ENCODE results near the gene LAMA4. TPM values are rescaled to one million over a fixed set of nuclear protein-coding genes. Genes with fewer than 3 reads are reported as not detected.

Gene LAMA4
- total RNA-seq, 6 donors from 2014 or later: 29.5 to 119 (median 58.9) TPM

DNA sequence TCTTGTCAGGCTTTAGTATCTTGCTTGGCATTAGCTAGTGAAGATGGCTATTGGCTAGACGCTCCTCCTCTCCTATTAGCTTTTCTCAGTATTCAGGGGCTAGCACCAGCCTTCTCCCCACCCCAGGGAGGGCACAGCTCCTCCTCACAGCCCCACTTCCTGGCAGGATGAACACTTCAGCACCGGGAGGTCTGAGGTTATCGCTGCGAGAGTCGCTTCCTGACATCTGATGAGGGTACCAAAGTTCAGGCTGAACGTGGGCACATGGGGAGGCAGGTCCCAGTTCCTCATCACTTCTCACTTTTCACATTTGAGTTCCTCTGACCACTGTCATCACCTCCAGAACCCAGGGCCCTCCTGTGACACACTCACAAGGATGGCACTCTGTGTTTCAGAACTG, 66.6 kb downstream of the LAMA4 start:
- H3K9me3 ChIP-seq: no peaks in the 10 kb centered on the region
- ATAC-seq (ENCODE audit: low FRiP score in 2 of 2) (no peak), DNase-seq (no peak)
- H3K27ac ChIP-seq: peak overlapping the region in 2 of 4 donors; percentile 9 to 49
- H3K4me3 ChIP-seq: no peak overlapping the region
- 31 to 39% methylated on average over 6 of the region's 6 CpGs for WGBS, 2 donors
- H3K4me1 ChIP-seq: peaks cover 0 to 3% (median 0%) of the 10 kb centered on the region in 4 donors
- TF ChIP-seq EP300 (IDR thresholded peaks at IDR 0.05) (no peak), POLR2AphosphoS5 (IDR thresholded peaks at IDR 0.05) (no peak), POLR2A (IDR thresholded peaks at IDR 0.05) (no peak)
- TF ChIP-seq, protein P1, sequence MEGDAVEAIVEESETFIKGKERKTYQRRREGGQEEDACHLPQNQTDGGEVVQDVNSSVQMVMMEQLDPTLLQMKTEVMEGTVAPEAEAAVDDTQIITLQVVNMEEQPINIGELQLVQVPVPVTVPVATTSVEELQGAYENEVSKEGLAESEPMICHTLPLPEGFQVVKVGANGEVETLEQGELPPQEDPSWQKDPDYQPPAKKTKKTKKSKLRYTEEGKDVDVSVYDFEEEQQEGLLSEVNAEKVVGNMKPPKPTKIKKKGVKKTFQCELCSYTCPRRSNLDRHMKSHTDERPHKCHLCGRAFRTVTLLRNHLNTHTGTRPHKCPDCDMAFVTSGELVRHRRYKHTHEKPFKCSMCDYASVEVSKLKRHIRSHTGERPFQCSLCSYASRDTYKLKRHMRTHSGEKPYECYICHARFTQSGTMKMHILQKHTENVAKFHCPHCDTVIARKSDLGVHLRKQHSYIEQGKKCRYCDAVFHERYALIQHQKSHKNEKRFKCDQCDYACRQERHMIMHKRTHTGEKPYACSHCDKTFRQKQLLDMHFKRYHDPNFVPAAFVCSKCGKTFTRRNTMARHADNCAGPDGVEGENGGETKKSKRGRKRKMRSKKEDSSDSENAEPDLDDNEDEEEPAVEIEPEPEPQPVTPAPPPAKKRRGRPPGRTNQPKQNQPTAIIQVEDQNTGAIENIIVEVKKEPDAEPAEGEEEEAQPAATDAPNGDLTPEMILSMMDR (IDR thresholded peaks at IDR 0.05): no peak
- peaks cover 0 to 26% (median 0%) of the 10 kb centered on the region in 4 donors for H3K36me3 ChIP-seq
- no peaks in the 10 kb centered on the region for H3K27me3 ChIP-seq

DNA sequence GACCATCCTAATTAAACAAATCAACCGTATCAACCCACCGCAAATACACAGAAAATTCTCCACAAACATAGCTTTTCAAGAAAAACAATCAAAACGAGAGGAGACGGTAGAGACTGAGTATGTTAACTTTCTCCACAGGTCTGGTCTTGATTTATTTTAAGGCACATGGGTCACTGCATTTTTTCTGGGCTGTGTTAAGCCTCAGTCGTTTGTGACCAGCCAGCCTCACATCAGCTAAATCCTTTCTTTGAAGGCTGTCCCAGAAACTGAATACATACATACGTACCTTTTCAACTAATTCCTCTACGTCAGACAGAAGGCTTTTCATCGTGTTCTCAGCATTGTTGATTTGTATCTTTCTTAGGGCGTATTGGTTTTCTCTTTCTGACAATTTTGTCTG, 69.4 kb downstream of the LAMA4 start:
- H3K36me3 ChIP-seq: peaks cover 0 to 20% (median 0%) of the 10 kb centered on the region in 4 donors
- ATAC-seq (ENCODE audit: low FRiP score in 2 of 2): no peak
- TF ChIP-seq POLR2A (IDR thresholded peaks at IDR 0.05): no peak
- no peak for TF ChIP-seq EP300 (IDR thresholded peaks at IDR 0.05)
- TF ChIP-seq, protein P1 (IDR thresholded peaks at IDR 0.05): no peak
- TF ChIP-seq POLR2AphosphoS5 (IDR thresholded peaks at IDR 0.05): no peak
- H3K27ac ChIP-seq: no peak overlapping the region
- no peaks in the 10 kb centered on the region for H3K9me3 ChIP-seq
- H3K4me1 ChIP-seq: peaks cover 0 to under 1% (median 0%) of the 10 kb centered on the region in 4 donors
- 83 to 85% methylated on average over 9 of the region's 9 CpGs for WGBS, 2 donors
- H3K27me3 ChIP-seq: no peaks in the 10 kb centered on the region
- DNase-seq: no peak
- H3K4me3 ChIP-seq: no peak overlapping the region

DNA sequence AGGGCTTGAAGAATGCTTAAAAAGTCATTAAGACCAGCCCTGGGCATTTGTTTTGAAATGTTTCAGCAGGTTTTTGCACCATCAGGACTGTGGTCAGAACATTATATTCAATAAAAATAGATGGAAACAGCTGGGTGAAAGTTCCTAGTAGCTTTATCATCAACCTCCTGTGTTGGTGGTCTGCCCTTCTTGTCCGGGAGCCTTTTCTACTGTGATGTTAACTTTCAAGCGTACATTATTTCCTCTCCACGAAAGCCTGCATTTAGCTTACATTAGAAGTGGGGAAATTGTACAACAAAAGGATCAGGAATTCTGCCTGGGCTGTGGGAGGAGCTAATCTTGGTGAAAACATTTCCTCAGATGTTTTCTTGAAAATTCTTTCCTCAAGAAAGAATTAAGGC, 71.1 kb downstream of the LAMA4 start:
- ATAC-seq (ENCODE audit: low FRiP score in 2 of 2) (no peak), DNase-seq (no peak)
- Histone ChIP-seq H3K36me3 (peaks cover 0 to 20% (median 0%) of the 10 kb centered on the region in 4 donors), H3K4me3 (no peak overlapping the region), H3K27ac (no peak overlapping the region), H3K27me3 (no peaks in the 10 kb centered on the region), H3K9me3 (no peaks in the 10 kb centered on the region), H3K4me1 (no peaks in the 10 kb centered on the region)
- TF ChIP-seq POLR2AphosphoS5 (IDR thresholded peaks at IDR 0.05) (no peak), EP300 (IDR thresholded peaks at IDR 0.05) (no peak), POLR2A (IDR thresholded peaks at IDR 0.05) (no peak)
- TF ChIP-seq, protein P1 (IDR thresholded peaks at IDR 0.05): no peak
- WGBS, 2 donors: 39 to 56% methylated on average over 3 of the region's 3 CpGs

DNA sequence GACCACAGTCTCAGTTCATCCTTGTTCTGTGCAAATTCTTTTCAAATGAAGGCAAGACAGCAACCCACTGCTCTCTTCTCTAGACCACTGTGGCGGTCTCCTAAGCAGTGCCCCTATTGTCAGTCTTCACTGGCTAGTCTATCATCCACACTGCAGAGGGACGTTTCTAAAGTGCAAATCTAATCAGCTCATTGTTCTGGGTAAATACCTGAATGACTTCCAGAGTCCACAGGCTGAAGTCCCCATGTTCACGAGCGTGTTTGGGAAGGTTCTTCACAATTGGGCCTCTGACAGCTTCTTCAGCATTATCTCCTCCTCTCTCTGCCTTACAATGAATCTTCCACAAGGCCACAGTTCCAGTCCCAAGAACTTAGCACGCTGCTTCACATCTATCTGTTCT, 73.2 kb downstream of the LAMA4 start:
- DNase-seq: no peak
- WGBS, 2 donors: 77 to 79% methylated on average over 5 of the region's 5 CpGs
- no peak overlapping the region for H3K27ac ChIP-seq
- ATAC-seq (ENCODE audit: low FRiP score in 2 of 2): peak in 1 of 2 donors; percentile 35
- H3K27me3 ChIP-seq: no peaks in the 10 kb centered on the region
- H3K9me3 ChIP-seq: no peaks in the 10 kb centered on the region
- H3K36me3 ChIP-seq: peaks cover 0 to 5% (median 0%) of the 10 kb centered on the region in 4 donors
- TF ChIP-seq POLR2AphosphoS5 (IDR thresholded peaks at IDR 0.05) (no peak), POLR2A (IDR thresholded peaks at IDR 0.05) (no peak), EP300 (IDR thresholded peaks at IDR 0.05) (no peak)
- TF ChIP-seq, protein P1 (IDR thresholded peaks at IDR 0.05): no peak
- no peak overlapping the region for H3K4me3 ChIP-seq
- H3K4me1 ChIP-seq: no peaks in the 10 kb centered on the region

DNA sequence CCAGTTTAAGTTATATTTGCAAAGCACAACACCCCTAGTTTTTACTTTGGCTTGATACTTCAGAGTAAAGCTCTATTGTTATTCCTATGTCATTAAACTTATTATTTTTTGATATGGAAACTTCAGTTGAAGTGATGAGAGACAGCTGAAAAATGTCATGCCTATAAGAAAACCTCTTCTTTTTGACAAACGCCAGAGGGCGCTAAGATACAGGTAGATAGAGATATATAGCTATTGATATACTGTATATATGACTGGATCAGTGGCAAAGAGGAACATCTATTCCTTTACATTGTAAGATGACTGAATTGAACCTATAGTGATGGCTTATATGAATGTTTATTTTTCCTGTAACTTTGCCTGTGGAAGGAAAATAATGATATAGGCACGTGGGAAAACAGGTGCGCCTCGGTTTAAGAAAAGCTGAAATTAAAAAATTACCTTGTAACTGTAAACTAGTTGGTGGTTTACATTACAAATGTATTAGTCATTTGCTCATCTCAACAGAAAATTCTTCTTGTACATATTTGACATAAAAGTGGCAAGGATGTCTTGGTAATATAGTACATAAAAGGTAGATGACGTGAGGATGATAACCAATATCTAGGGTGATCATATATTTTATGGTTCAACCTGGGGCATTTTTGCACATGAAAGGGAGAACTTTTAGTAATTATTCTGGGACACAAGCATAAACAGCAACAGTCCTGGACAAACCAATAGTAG, 74.1 kb downstream of the LAMA4 start:
- Histone ChIP-seq H3K9me3 (no peaks in the 10 kb centered on the region), H3K4me1 (no peaks in the 10 kb centered on the region), H3K27me3 (no peaks in the 10 kb centered on the region), H3K4me3 (no peak overlapping the region), H3K36me3 (peaks cover 0 to 5% (median 0%) of the 10 kb centered on the region in 4 donors), H3K27ac (no peak overlapping the region)
- ATAC-seq (ENCODE audit: low FRiP score in 2 of 2) (peak in 1 of 2 donors; percentile 70), DNase-seq (no peak)
- 59% methylated on average over 6 of the region's 6 CpGs for WGBS, 2 donors
- TF ChIP-seq, protein P1 (IDR thresholded peaks at IDR 0.05): peak; percentile 39 to 67 (median 64)
- TF ChIP-seq POLR2AphosphoS5 (IDR thresholded peaks at IDR 0.05): no peak
